Stimulated activated naive B cell treated with anti-CD40 and anti-IgM and Interleukin-4, amounts not matched to agents 10 μg/mL and 1 μg/mL and 100 μg/mL, for 72 hours (primary cell): Measurements from ENCODE around the gene ING5.
"Not testable (repeated sequence)": the region's sequence is repeated elsewhere in the genome, so short reads cannot be mapped to it uniquely, and the experiment has no call there.

Experiments
- ATAC-seq, 2 donors: fragments of 150-1000 bp; cut with Tn5 transposase; replicated peaks; 2 replicates each; pipeline ENCODE4 v1.10.0; 2021; ENCODE audit warnings: moderate library complexity in 1 of 2
- DNase-seq: peaks from one replicate; pipeline ENCODE4 v3.0.0; 2021
- H3K27ac Mint-ChIP-seq: one replicate; pipeline ENCODE4 v1.8.0; 2022; ENCODE audit warnings: mild to moderate bottlenecking, mixed read lengths
- H3K27me3 Mint-ChIP-seq, 2 donors: one replicate each; pipeline ENCODE4 v1.8.0; 2022; ENCODE audit warnings: mixed read lengths in 2 of 2
- H3K36me3 Mint-ChIP-seq, 2 donors: one replicate each; pipeline ENCODE4 v1.8.0; 2022; ENCODE audit warnings: mixed read lengths in 2 of 2, mild to moderate bottlenecking in 1 of 2
- H3K4me1 Mint-ChIP-seq, 2 donors: one replicate each; pipeline ENCODE4 v1.8.0; 2022; ENCODE audit warnings: mixed read lengths in 2 of 2, mild to moderate bottlenecking in 1 of 2
- H3K4me3 Mint-ChIP-seq, 2 donors: one replicate each; pipeline ENCODE4 v1.8.0; 2022; ENCODE audit warnings: mild to moderate bottlenecking in 2 of 2, mixed read lengths in 2 of 2, moderate library complexity in 1 of 2
- H3K9me3 Mint-ChIP-seq, 2 donors: one replicate each; pipeline ENCODE4 v1.8.0; 2022; ENCODE audit warnings: mixed read lengths in 2 of 2, mild to moderate bottlenecking in 1 of 2

ING5 gene

GRCh38 chr2:241745276-241745675 is 43.4 kb downstream of the ING5 start:
- Mint-ChIP-seq H3K27ac (no peak overlapping the region), H3K4me1 (peaks cover 6 to 7% of the 10 kb centered on the region in 2 donors), H3K9me3 (peaks cover 0 to 3% of the 10 kb centered on the region in 2 donors), H3K36me3 (peaks cover 52 to 67% of the 10 kb centered on the region in 2 donors), H3K27me3 (no peaks in the 10 kb centered on the region), H3K4me3 (no peak overlapping the region)
- DNase-seq (no peak), ATAC-seq (no peak)

- ATAC-seq, result no peak
- no peak for DNase-seq
These were observed 44.2 kb downstream of the ING5 start for GRCh38 chr2:241746084-241746483.

GRCh38 chr2:241748468-241749256 is 46.8 kb downstream of the ING5 start:
- no peak for ATAC-seq
- Mint-ChIP-seq H3K9me3 (peaks cover 0 to 3% of the 10 kb centered on the region in 2 donors), H3K27me3 (no peaks in the 10 kb centered on the region), H3K36me3 (peaks cover 47 to 68% of the 10 kb centered on the region in 2 donors), H3K27ac (no peak overlapping the region), H3K4me3 (no peak overlapping the region), H3K4me1 (peaks cover 0 to 1% of the 10 kb centered on the region in 2 donors)
- no peak for DNase-seq

More at GRCh38 chr2:241746084-241746483, 44.2 kb downstream of the ING5 start:
- H3K9me3 Mint-ChIP-seq, result peaks cover 0 to 3% of the 10 kb centered on the region in 2 donors
- H3K4me3 Mint-ChIP-seq, result no peak overlapping the region
- peaks cover 51 to 66% of the 10 kb centered on the region in 2 donors for H3K36me3 Mint-ChIP-seq
- H3K4me1 Mint-ChIP-seq, result peaks cover 3 to 5% of the 10 kb centered on the region in 2 donors
- H3K27ac Mint-ChIP-seq, result no peak overlapping the region
- no peaks in the 10 kb centered on the region for H3K27me3 Mint-ChIP-seq

GRCh38 chr2:241750076-241750840 is 48.4 kb downstream of the ING5 start:
- no peak overlapping the region for H3K4me3 Mint-ChIP-seq
- peaks cover 43 to 62% of the 10 kb centered on the region in 2 donors for H3K36me3 Mint-ChIP-seq
- no peak for DNase-seq
- no peaks in the 10 kb centered on the region for H3K27me3 Mint-ChIP-seq
- peaks cover 0 to 1% of the 10 kb centered on the region in 2 donors for H3K4me1 Mint-ChIP-seq
- peaks cover 0 to 3% of the 10 kb centered on the region in 2 donors for H3K9me3 Mint-ChIP-seq
- no peak overlapping the region for H3K27ac Mint-ChIP-seq
- no peak for ATAC-seq

- Mint-ChIP-seq H3K4me3 (no peak overlapping the region), H3K27ac (peak overlapping the region; percentile 85), H3K9me3 (no peaks in the 10 kb centered on the region), H3K27me3 (no peaks in the 10 kb centered on the region), H3K36me3 (peaks cover 41 to 62% of the 10 kb centered on the region in 2 donors), H3K4me1 (peaks cover 0 to 1% of the 10 kb centered on the region in 2 donors)
- DNase-seq (no peak), ATAC-seq (no peak)
These were observed 49.3 kb downstream of the ING5 start for GRCh38 chr2:241751152-241751551.

GRCh38 chr2:241751776-241752175 is 49.9 kb downstream of the ING5 start:
- peaks cover 0 to 1% of the 10 kb centered on the region in 2 donors for H3K4me1 Mint-ChIP-seq
- no peaks in the 10 kb centered on the region for H3K27me3 Mint-ChIP-seq
- DNase-seq, result no peak
- H3K36me3 Mint-ChIP-seq, result peaks cover 41 to 59% of the 10 kb centered on the region in 2 donors
- H3K4me3 Mint-ChIP-seq, result no peak overlapping the region
- no peak overlapping the region for H3K27ac Mint-ChIP-seq
- no peak for ATAC-seq
- H3K9me3 Mint-ChIP-seq, result no peaks in the 10 kb centered on the region

GRCh38 chr2:241752253-241752652 is 50.4 kb downstream of the ING5 start:
- H3K4me1 Mint-ChIP-seq, result peaks cover 0 to 1% of the 10 kb centered on the region in 2 donors
- H3K4me3 Mint-ChIP-seq, result no peak overlapping the region
- H3K27me3 Mint-ChIP-seq, result no peaks in the 10 kb centered on the region
- no peak for DNase-seq
- peaks cover 38 to 59% of the 10 kb centered on the region in 2 donors for H3K36me3 Mint-ChIP-seq
- H3K27ac Mint-ChIP-seq, result no peak overlapping the region
- no peaks in the 10 kb centered on the region for H3K9me3 Mint-ChIP-seq
- no peak for ATAC-seq

- H3K9me3 Mint-ChIP-seq, result no peaks in the 10 kb centered on the region
- ATAC-seq (no peak), DNase-seq (no peak)
- no peak overlapping the region for H3K27ac Mint-ChIP-seq
- no peak overlapping the region for H3K4me3 Mint-ChIP-seq
- no peaks in the 10 kb centered on the region for H3K27me3 Mint-ChIP-seq
- peaks cover 37 to 60% of the 10 kb centered on the region in 2 donors for H3K36me3 Mint-ChIP-seq
- H3K4me1 Mint-ChIP-seq, result peaks cover 0 to 1% of the 10 kb centered on the region in 2 donors
These were observed 50.9 kb downstream of the ING5 start for GRCh38 chr2:241752689-241753276.

GRCh38 chr2:241753493-241753892 is 51.7 kb downstream of the ING5 start:
- H3K36me3 Mint-ChIP-seq, result peaks cover 35 to 60% of the 10 kb centered on the region in 2 donors
- peak overlapping the region; percentile 26 for H3K27ac Mint-ChIP-seq

GRCh38 chr2:241754042-241754441 is 52.2 kb downstream of the ING5 start:
- Mint-ChIP-seq H3K9me3 (no peaks in the 10 kb centered on the region), H3K27me3 (no peaks in the 10 kb centered on the region), H3K4me1 (no peaks in the 10 kb centered on the region), H3K27ac (peak overlapping the region; percentile 33), H3K4me3 (no peak overlapping the region), H3K36me3 (peaks cover 31 to 55% of the 10 kb centered on the region in 2 donors)
- DNase-seq (no peak), ATAC-seq (no peak)

More at GRCh38 chr2:241753493-241753892, 51.7 kb downstream of the ING5 start:
- H3K4me3 Mint-ChIP-seq, result no peak overlapping the region
- DNase-seq (no peak), ATAC-seq (no peak)
- H3K4me1 Mint-ChIP-seq, result peaks cover 0 to 1% of the 10 kb centered on the region in 2 donors
- no peaks in the 10 kb centered on the region for H3K9me3 Mint-ChIP-seq
- no peaks in the 10 kb centered on the region for H3K27me3 Mint-ChIP-seq

- Mint-ChIP-seq H3K9me3 (no peaks in the 10 kb centered on the region), H3K27ac (no peak overlapping the region), H3K36me3 (peaks cover 30 to 53% of the 10 kb centered on the region in 2 donors), H3K27me3 (no peaks in the 10 kb centered on the region), H3K4me3 (no peak overlapping the region), H3K4me1 (no peaks in the 10 kb centered on the region)
- ATAC-seq (no peak), DNase-seq (no peak)
These were observed 53.3 kb downstream of the ING5 start for GRCh38 chr2:241755166-241755565.

- DNase-seq (no peak), ATAC-seq (no peak)
- Mint-ChIP-seq H3K4me3 (no peak overlapping the region), H3K27ac (no peak overlapping the region), H3K9me3 (peaks cover 0 to under 1% of the 10 kb centered on the region in 2 donors), H3K27me3 (no peaks in the 10 kb centered on the region), H3K4me1 (no peaks in the 10 kb centered on the region), H3K36me3 (peaks cover 33 to 56% of the 10 kb centered on the region in 2 donors)
These were observed 53.9 kb downstream of the ING5 start for GRCh38 chr2:241755777-241756176.

- H3K27me3 Mint-ChIP-seq, result no peaks in the 10 kb centered on the region
- H3K4me3 Mint-ChIP-seq, result no peak overlapping the region
- H3K36me3 Mint-ChIP-seq, result peaks cover 34 to 49% of the 10 kb centered on the region in 2 donors
- peaks cover 0 to 2% of the 10 kb centered on the region in 2 donors for H3K4me1 Mint-ChIP-seq
- H3K27ac Mint-ChIP-seq, result no peak overlapping the region
- peaks cover 0 to 2% of the 10 kb centered on the region in 2 donors for H3K9me3 Mint-ChIP-seq
- DNase-seq (no peak), ATAC-seq (no peak)
These were observed 57.4 kb downstream of the ING5 start for GRCh38 chr2:241759067-241759807.

GRCh38 chr2:241759893-241760292 is 58.1 kb downstream of the ING5 start:
- not testable (repeated sequence) for H3K4me1 Mint-ChIP-seq, H3K9me3 Mint-ChIP-seq, H3K27ac Mint-ChIP-seq, H3K27me3 Mint-ChIP-seq, ATAC-seq, DNase-seq, H3K4me3 Mint-ChIP-seq
- H3K36me3 Mint-ChIP-seq, result peaks cover 31 to 47% of the 10 kb centered on the region in 2 donors
